Activated CD4-positive, CD25-positive, alpha-beta regulatory T cell treated with anti-CD3 and anti-CD28 coated beads, Interleukin-2, amount 50 U/mL, for 24 hours (primary cell): Measurements from ENCODE around the gene EXOC2.
"Not testable (repeated sequence)": the region's sequence is repeated elsewhere in the genome, so short reads cannot be mapped to it uniquely, and the experiment has no call there.

Experiments
- ATAC-seq, 2 donors: fragments of 150-1000 bp; cut with Tn5 transposase; one replicate each; pipeline ENCODE4 v1.10.0; 2021; ENCODE audit warnings: mild to moderate bottlenecking in 1 of 2, moderate library complexity in 1 of 2

The EXOC2 gene

DNA sequence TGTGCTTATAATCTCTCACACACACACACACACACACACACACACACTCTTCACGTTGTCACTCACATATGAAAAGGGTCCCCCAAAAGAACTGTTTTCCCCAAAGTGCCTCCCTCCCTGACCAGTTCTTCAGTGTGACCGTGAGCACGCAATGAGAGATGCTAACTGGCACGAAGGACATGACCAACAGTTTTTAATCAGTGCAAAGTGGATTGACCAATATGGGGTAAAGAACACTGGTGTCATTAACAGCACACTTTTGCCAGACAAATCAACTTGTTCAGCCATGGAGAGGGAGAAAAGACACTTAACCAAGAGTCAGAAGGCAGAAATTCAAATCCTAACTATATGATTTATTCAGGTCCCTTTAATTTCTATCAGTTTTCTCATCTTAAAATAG is 15.0 kb downstream of the EXOC2 start:
- no peak for ATAC-seq

DNA sequence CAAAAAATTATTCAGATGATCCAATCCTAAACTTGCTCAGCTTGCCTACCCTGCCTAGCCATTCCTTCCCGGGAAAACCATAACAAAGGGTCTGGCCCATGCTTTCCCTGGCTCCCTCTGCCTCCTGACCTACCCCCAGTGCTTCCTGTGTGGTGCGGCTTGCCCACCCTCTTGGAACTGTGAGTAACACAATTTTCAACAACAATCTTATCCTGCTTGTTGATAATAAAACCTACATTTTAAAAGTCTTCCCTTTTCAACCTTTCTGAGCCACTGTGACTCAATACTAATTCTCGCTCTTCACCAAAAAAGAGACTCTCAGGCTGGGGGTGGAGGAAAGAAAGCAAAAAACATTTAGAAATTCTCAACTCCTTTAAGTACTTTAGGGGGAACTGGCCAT is 18.0 kb downstream of the EXOC2 start:
- ATAC-seq, result peak; percentile 25 to 43

DNA sequence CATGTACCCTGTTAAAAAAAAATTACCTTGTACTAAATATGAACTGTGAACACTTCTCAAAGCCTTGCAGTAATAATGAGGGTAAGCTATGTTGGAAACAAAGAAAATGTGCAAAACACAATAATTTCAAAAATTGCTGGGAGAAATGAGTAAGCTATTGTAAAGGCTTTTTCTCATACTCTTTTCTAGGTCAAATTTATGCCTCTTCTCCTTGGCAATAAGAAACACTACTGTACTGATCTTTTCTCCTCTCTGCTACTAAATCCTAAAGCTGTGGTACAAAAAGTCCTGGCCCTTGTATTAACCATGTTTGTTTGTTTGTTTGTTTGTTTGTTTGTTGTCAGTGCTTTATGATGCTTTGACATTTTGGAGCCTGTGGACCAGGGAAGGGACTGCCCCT is 18.5 kb downstream of the EXOC2 start:
- ATAC-seq, result no peak

DNA sequence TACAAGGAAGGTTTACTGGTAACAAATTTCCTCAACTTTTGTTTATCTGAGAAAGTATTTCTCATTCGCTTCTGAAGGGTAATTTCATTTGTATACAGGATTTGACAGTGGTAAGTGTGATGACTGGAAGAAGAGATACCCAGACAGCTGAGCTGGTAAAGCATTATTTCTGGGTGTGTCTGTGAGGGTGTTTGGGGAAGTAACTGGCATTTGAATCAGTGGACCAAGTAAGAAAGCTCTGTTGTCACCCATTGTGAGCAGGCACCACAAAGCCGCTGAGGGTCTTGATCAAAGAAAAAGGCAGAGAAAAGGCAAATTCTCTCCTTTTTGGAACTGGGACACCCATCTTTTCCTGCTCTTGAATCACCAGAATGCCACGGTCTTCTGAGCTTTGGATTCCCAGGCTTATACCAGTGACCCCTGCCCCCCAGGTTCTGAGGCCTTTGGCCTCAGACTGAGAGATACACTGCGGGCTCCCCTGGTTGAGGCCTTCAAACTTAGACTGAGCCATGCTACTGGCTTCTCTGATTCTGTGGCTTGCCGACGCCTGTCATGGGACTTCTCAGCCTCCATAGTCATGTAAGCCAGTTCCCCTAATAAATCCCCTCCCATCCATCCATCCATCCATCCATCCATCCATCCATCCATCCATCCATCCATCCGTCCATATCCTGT is 25.5 kb downstream of the EXOC2 start:
- ATAC-seq, result no peak

DNA sequence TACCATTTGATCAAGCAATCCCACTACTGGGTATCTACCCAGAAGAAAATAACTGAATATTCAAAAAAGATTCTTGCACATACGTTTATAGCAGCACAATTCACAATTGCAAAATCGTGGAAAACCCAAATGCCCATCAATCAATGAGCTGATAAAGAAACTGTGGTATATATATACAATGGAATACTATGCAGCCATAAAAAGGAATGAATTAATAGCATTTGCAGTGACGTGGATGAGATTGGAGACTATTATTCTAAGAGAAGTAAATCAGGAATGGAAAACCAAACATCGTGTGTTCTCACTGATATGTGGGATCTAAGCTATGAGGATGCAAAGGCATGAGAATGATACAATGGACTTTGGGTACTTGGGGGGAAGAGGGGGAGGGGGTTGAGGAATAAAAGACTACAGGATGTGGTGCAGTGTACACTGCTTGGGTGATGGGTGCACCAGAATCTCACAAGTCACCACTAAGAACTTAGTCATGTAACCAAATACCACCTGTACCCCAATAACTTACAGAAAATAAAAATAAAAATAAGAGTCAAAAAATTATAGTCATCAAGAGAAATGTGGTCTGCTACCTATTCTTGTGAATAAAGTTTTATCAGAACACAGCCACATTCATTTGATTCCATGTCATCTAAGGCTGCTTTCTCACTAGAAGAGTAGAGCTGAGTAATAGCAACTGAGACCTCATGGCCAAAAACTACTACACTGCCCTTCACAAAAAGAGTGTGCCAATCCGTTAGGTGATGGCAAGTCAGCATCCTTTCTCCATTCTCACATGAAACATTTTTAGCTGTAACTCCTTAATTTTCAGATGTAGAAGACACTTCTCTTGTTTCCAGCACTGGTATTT is 27.3 kb downstream of the EXOC2 start:
- peak in 1 of 2 donors; percentile 73 for ATAC-seq

GRCh38 chr6:663788-664187 is 29.2 kb downstream of the EXOC2 start:
- ATAC-seq, result not testable (repeated sequence)

DNA sequence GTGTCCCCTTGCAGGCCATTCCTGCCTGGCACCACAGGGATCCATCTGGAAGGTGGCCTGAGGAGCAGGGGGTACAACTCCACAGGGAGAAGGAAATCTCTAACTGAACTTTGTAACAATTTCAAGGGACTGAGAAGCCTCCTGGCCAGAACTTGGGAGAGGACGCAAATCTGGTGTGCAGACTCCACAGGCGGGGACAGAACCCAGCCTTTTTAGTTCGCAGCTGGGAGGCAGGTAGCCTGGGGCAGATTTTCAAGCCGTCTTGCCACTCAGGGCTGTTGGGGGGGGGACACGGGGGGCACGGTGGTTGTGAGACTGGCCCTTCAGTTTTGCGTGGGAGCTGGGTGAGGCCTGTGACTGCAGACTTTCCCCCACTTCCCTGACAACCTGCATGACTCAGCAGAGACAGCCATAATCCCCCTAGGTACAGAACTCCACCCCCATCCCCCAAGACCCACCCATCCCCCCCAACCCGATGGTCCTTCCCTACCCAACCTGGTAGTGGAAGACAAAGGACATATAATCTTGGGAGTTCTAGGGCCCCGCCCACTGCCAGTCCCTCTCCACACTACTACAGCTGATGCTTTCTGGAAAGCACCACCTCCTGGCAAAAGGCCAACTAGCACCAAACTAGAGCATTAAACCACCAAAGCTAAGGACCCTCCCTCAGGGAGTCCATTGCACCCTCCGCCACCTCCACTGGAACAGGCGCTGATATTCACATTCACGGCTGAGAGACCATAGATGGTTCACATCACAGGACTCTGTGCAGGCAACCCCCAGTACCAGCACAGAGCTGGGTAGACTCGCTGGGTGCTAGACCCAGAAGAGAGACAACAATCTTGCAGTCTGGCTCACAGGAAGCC is 33.0 kb downstream of the EXOC2 start:
- no peak for ATAC-seq

DNA sequence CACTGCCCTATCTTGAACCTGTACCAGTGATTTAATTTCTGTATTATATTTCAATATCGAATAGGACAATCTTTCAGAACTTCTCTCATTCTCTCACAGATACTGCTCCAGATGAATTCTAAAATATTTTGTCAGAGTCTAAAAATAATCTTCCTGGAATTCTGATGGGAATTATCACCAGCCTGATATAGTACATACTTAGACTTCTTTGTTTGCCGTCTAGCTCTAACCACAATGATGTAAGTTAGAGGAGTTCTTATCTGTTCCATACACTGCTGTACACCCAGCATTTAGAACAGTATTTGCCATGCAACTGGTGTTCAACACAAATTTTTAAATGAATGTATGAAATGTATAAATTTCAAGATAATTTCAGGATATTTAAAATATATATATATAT is 34.7 kb downstream of the EXOC2 start:
- ATAC-seq, result no peak

DNA sequence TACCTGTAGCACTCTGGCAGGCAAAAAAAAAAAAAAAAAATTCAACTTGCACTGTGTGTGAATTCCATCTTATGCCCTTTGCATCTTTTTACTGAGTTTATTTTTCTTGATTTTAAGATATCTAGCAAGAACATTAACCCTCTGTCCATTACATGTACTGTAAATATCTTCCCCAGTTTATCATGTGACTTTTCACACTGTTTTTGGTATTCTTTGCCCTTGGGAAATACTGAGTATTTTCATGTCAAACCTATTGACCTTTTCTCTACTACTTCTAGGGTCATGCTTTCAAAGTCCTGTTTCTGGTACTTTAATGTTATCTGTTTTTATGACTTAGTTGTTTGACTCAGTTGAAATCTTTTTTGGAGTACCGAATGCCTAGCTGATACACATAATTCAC is 35.2 kb downstream of the EXOC2 start:
- no peak for ATAC-seq

- no peak for ATAC-seq
Measured at GRCh38 chr6:656460-657252, 36.3 kb downstream of the EXOC2 start, which contains the start of gene HUS1B. Gene HUS1B, minus strand, starts transcription at chr6:657100. Its CDS starts 156 bp downstream, at chr6:656944.

DNA sequence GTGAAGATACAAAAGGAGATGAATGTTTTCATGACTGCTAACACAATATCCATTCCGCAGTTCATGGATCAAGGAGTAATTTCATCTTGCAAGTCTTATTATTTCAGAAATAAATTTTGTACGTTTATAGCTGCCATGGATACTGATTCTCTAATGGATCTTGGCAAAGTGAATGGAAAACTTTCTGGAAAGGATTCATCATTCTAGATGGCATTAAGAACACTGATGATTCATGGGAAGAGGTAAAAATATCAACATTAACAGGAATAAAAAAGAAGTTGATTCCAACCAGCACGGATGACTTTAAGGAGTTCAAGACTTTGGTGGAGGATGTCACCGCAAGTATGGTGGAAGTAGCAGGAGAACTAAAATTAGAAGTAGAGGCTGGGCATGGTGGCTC is 38.8 kb downstream of the EXOC2 start:
- no peak for ATAC-seq

- peak; percentile 35 to 48 for ATAC-seq
Measured at GRCh38 chr6:652865-653264, 40.1 kb downstream of the EXOC2 start.

DNA sequence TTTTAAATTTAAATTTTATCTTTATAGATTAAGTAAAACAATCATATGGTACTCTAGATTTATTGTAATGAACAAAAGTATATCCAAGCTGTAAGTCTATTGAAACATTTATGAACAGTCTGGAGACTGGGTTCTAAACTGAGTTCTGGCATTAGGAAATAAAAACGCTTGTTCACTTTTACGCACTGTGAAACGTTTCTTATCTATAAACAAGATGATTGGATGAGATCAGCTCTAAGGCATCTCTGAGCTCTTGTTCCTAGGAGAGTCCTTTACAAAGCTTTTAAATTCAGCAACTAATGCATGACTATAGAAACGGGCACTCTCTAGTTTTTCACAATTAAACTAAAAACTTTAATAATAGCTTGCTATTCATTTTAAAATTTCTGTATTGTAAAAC is 42.8 kb downstream of the EXOC2 start:
- no peak for ATAC-seq

DNA sequence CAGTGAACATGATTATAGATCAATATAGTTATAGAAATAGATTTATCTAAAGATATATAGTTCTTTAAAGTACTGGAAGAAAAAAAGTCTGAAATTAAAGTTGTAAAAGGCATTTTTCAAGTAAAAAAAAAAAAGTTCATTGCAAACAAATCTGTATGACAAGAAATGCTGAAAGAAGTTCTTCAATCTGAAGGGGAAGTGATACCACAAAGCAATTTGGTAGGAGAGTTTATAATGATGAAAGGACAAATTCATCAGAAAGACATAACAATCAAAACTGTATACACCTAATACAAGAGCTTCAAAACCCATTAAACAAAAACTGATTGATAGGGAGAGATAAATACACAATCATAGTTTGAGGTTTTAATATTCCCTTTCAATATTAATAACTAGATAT is 50.1 kb downstream of the EXOC2 start:
- no peak for ATAC-seq

DNA sequence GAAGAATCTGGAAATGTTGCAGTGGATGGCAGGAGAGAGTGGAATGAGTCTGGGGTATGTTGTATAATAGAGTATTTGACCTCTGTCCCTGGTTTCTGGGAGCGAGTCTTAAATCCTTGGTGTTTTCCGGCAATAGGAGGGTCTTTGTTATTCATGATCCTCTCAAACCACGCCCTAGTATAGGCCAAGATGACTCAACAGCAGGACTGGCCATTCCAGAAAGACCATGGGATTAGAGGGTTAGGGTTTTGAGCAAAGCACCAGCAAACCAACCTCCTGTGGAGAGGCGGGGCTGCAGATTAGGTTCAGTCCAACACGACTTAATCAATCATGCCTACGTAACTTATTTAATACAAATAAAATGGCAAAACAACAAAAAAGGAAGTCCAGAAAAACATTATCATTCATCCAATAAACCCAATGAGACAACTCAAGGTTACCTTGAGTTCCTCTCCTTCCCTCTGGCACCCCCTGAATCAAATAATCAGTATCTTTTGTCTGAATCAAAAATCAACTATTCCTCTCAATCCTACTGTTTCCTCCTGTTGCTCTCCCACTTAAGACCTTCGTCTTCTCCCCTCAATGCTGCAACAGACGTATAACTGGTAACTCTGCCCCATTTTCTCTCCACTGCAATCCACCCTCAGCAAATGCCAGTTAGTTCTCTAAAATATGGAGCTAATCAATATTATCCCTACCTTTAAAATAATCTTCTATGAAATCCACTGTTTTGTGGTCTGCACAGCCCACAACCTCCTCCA is 51.5 kb downstream of the EXOC2 start:
- ATAC-seq, result no peak

DNA sequence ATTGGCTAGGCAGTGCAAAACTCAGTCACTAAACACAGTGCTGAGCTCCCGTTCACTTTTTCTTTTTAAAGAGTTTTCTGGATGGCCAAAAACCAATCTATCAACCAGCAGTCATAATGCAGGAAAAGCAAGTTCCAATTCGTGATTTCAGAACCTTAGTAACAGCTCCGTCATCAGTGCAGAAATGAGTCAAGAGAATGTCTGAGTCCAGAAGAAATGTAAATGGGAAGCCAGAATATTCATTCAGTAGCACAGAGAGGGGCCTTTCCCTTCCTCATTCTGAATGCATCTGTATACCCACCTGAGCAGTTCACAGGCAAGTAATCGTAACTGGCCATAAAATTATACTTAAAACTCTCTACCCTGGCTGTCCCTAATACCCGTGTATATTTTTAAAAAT is 56.5 kb downstream of the EXOC2 start:
- peak; percentile 85 to 97 for ATAC-seq

GRCh38 chr6:635233-635632 is 57.7 kb downstream of the EXOC2 start:
- no peak for ATAC-seq

- ATAC-seq, result no peak
Measured at GRCh38 chr6:633611-634010, 59.3 kb downstream of the EXOC2 start.

DNA sequence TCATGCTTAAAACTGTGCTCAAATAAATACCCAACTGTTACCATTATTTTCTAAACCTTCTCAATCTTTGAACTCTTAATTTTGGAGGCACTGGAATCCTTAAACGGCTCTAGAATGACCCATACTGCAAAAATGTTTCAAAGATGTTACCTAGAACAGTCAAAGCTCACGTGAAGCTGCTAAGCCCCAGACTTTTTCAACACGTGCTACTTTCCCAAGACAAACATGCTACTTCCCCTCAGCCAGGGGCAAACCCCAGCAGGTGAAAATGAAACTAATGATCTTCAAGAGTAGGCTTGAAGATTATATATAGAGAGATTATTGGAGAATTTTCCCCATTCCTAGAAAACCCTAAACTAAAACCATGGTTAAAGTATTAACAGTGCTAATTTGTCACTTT is 64.2 kb downstream of the EXOC2 start:
- ATAC-seq, result peak; percentile 48 to 51

- no peak for ATAC-seq
Measured at GRCh38 chr6:626236-626635, 66.7 kb downstream of the EXOC2 start.

- ATAC-seq, result no peak
Measured at GRCh38 chr6:624979-625378, 68.0 kb downstream of the EXOC2 start.

DNA sequence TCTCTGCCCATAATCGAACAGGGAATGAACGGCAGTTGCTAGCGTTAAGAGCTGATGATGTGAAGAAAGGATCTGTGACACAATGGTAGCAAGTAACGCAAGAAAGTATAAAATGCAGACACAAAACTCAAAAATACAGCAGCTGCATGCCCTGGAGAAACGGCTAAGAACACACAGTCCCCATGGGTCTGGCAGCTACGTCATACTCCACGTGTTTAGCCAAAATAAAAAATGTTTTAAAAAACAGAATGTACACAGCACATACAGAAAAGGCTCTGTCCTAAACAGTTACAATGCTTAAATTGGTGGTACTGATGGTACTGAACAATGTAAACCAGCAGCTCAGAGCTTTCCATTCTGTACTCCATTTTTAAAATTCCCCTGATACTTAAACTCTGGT is 70.5 kb downstream of the EXOC2 start:
- ATAC-seq, result no peak
